HepG2 (cell line): ENCODE measurements around the gene CYP17A1. TPM values are rescaled to one million over a fixed set of nuclear protein-coding genes. Genes with fewer than 3 reads are reported as not detected.

ENCODE experiments used
- ATAC-seq: fragments of 200-7000 bp; cut with Tn5 transposase; 3 replicates; pipeline ENCODE4 v1.9.1; 2020; ENCODE audit warnings: mild to moderate bottlenecking, moderate library complexity
- BruUV-seq: library from RNA; stranded (reverse); fragments of 400-500 nt; replicated peaks from 2 replicates; lab custom pipeline; 2021; lab: Mats Ljungman, UMichigan
- CTCF ChIA-PET: fragments of 300-600 bp; formaldehyde crosslinking; extraction: SDS; loops from one replicate; lab custom pipeline; 2021; ENCODE audit warnings: low total read pairs, inconsistent platforms, low intra/inter-chr PET ratio; lab: Yijun Ruan, JAX
- POLR2A ChIA-PET: fragments of 350-600 bp; sonication (Branson Sonifier 250); formaldehyde crosslinking; loops from one replicate; lab custom pipeline; 2020; ENCODE audit warnings: antibody characterized with exemption, inconsistent platforms; lab: Yijun Ruan, JAX
- DNase-seq: peaks from one replicate; pipeline ENCODE4 v3.0.0-alpha.2; 2015; ENCODE audit warnings: low spot score
- FAIRE-seq: peaks from 3 replicates; lab custom pipeline; 2011; peaks lifted over from hg19 to GRCh38; lab: Jason Lieb, UNC
- H2AFZ ChIP-seq: one replicate; pipeline ENCODE4 v1.6.1; 2011; ENCODE audit warnings: low read length, inconsistent platforms
- H3K27ac ChIP-seq: fragments of 300-600 bp; 3 replicates; pipeline ENCODE4 v1.8.0; 2011; ENCODE audit warnings: mixed run types, mild to moderate bottlenecking, mixed read lengths, low read length, inconsistent platforms; ENCODE audit not compliant: insufficient read depth; ENCODE audit errors: extremely low read length
- H3K27me3 ChIP-seq, 2 experiments: fragments of 200-600 bp in 1 of 2; 2 replicates in 1 of 2; 3 replicates in 1 of 2; pipeline versions ENCODE4 v1.6.0 to v1.8.0; 2011; ENCODE audit warnings: low read length in 2 of 2, mild to moderate bottlenecking in 2 of 2, moderate library complexity in 2 of 2, inconsistent platforms in 1 of 2; ENCODE audit not compliant: insufficient read depth in 2 of 2, control insufficient read depth in 1 of 2
- H3K36me3 ChIP-seq, 2 experiments: fragments of 200-600 bp in 1 of 2; replicated peaks in 1 of 2; 2 replicates in 1 of 2; 3 replicates in 1 of 2; pipeline versions ENCODE4 v1.5.1 to v1.8.0; 2011; ENCODE audit warnings: low read length in 2 of 2, inconsistent platforms in 1 of 2; ENCODE audit not compliant: insufficient read depth in 2 of 2, control insufficient read depth in 1 of 2
- H3K4me1 ChIP-seq: 2 replicates; pipeline ENCODE4 v1.5.1; 2012; ENCODE audit warnings: low read length, inconsistent platforms; ENCODE audit not compliant: insufficient read depth
- H3K4me2 ChIP-seq: 2 replicates; pipeline ENCODE4 v1.6.0; 2011; ENCODE audit warnings: low read depth, low read length, inconsistent platforms
- H3K4me3 ChIP-seq, 3 experiments: fragments of 200-600 bp in 1 of 3; sonication (generic), shearing (Covaris generic) in 1 of 3; replicated peaks in 1 of 3; 2 replicates each; pipeline ENCODE4 v1.5.1; 2011 to 2016; ENCODE audit warnings: low read length in 3 of 3, inconsistent platforms in 2 of 3, low read depth in 2 of 3, mild to moderate bottlenecking in 2 of 3, control low read depth in 1 of 3, mixed read lengths in 1 of 3; ENCODE audit not compliant: insufficient read depth in 1 of 3
- H3K79me2 ChIP-seq: one replicate; pipeline ENCODE4 v1.6.1; 2011; ENCODE audit warnings: low read length, inconsistent platforms; ENCODE audit not compliant: insufficient read depth
- H3K9ac ChIP-seq: 2 replicates; pipeline ENCODE4 v1.6.0; 2011; ENCODE audit warnings: mild to moderate bottlenecking, low read depth, low read length, inconsistent platforms; ENCODE audit not compliant: insufficient read depth
- H3K9me3 ChIP-seq: 2 replicates; pipeline ENCODE4 v1.5.1; 2012; ENCODE audit warnings: mild to moderate bottlenecking, low read length
- H4K20me1 ChIP-seq: 2 replicates; pipeline ENCODE4 v1.6.0; 2011; ENCODE audit warnings: inconsistent platforms, mild to moderate bottlenecking, low read length, moderate library complexity; ENCODE audit not compliant: insufficient read depth
- ATF7 ChIP-seq, 2 experiments: fragments of 450-650 bp in 1 of 2; sonication (generic) in 1 of 2; formaldehyde crosslinking in 1 of 2; IDR thresholded peaks; 2 replicates each; pipeline versions ENCODE4 v1.4.0 to v1.6.1; 2016 to 2020; ENCODE audit warnings: antibody characterized with exemption in 1 of 2, mild to moderate bottlenecking in 1 of 2, missing genetic modification reagents in 1 of 2
- CEBPB ChIP-seq: IDR thresholded peaks from 2 replicates; pipeline ENCODE4 v1.6.1; 2011; ENCODE audit warnings: low read depth, low read length, improper control_type of control experiment, borderline replicate concordance
- HNF4G ChIP-seq, 2 experiments: sonication (generic) in 1 of 2; formaldehyde crosslinking in 1 of 2; IDR thresholded peaks; 2 replicates each; pipeline versions ENCODE4 v1.4.0 to v1.6.1; 2011 to 2020; ENCODE audit warnings: borderline replicate concordance in 2 of 2, low read depth in 2 of 2, mild to moderate bottlenecking in 2 of 2, low read length in 1 of 2, missing genetic modification reagents in 1 of 2, moderate library complexity in 1 of 2
- SMARCC2 ChIP-seq: fragments of 450-650 bp; IDR thresholded peaks from 2 replicates; pipeline ENCODE4 v1.6.1; 2017; ENCODE audit warnings: antibody characterized with exemption, mild to moderate bottlenecking
- TEAD3 ChIP-seq: optimal IDR thresholded peaks from 2 replicates; pipeline ENCODE3; 2016; ENCODE audit warnings: borderline replicate concordance
- ZBTB8A ChIP-seq: sonication (generic); formaldehyde crosslinking; IDR thresholded peaks from 2 replicates; pipeline ENCODE4 v1.4.0; 2020; ENCODE audit warnings: mild to moderate bottlenecking, low read depth, missing genetic modification reagents, borderline replicate concordance
- WGBS: methylation state at CpG from one replicate; pipeline ENCODE4 v1.1.6; 2017; ENCODE audit warnings: low lambda C conversion rate; 5-methylcytosine and 5-hydroxymethylcytosine counted together
- in situ Hi-C: cut with HindIII; loops from 2 replicates; pipeline ENCODE4 v1.10.0; 2017; ENCODE audit warnings: low pct_unique_long_range_greater_than_20kb; ENCODE audit not compliant: extremely low pct_ligation_motif_present
- intact Hi-C: fragments of 100-400 bp; cut with micrococcal nuclease; formaldehyde crosslinking; loops from one replicate; pipeline ENCODE4 v1.10.0; 2022; ENCODE audit not compliant: unreplicated experiment
- polyA plus RNA-seq, 8 experiments: library from polyadenylated mRNA; depleted of rRNA in 3 of 8; stranded (reverse) in 7 of 8; unstranded in 1 of 8; fragments of >200 nt; fragmentation: Illumina TruSeq in 4 of 8; extraction: Trizol in 4 of 8; gene quantifications; 2 replicates each; pipeline versions ENCODE4 v1.2.1 to v1.2.3, GENCODE V29; 2011 to 2016; ENCODE audit warnings: low read depth in 4 of 8, missing spikeins in 1 of 8, mixed read lengths in 1 of 8; ENCODE audit not compliant: insufficient read depth in 1 of 8
- total RNA-seq, 5 experiments: library from RNA; depleted of rRNA; stranded (reverse); fragments of >200 nt; fragmentation: Illumina TruSeq; extraction: Trizol; gene quantifications; 2 replicates each; pipeline ENCODE4 v1.2.3, GENCODE V29; 2016; ENCODE audit warnings: low read depth in 1 of 5
- TF ChIP-seq, protein P1 (sequence below): fragments of 450-650 bp; IDR thresholded peaks from 2 replicates; pipeline ENCODE4 v1.6.1; 2016
- TF ChIP-seq, protein P2 (sequence below): sonication (generic); formaldehyde crosslinking; IDR thresholded peaks from 2 replicates; pipeline ENCODE4 v1.4.0; 2020; ENCODE audit warnings: missing genetic modification reagents, borderline replicate concordance
- TF ChIP-seq, protein P3 (sequence below): sonication (generic); formaldehyde crosslinking; IDR thresholded peaks from 2 replicates; pipeline ENCODE4 v1.4.0; 2020; ENCODE audit warnings: mild to moderate bottlenecking, missing genetic modification reagents, borderline replicate concordance
- TF ChIP-seq, protein P4 (sequence below): sonication (generic); formaldehyde crosslinking; IDR thresholded peaks from 2 replicates; pipeline ENCODE4 v1.8.0; 2022; ENCODE audit warnings: missing genetic modification reagents, mild to moderate bottlenecking, borderline replicate concordance

Gene CYP17A1
- total and polyA plus RNA-seq, 2 of the 13 experiments (the other 11 are each of a cell fraction or from before 2014, with no cell fraction given), result 0.13 to 1.1 TPM

DNA sequence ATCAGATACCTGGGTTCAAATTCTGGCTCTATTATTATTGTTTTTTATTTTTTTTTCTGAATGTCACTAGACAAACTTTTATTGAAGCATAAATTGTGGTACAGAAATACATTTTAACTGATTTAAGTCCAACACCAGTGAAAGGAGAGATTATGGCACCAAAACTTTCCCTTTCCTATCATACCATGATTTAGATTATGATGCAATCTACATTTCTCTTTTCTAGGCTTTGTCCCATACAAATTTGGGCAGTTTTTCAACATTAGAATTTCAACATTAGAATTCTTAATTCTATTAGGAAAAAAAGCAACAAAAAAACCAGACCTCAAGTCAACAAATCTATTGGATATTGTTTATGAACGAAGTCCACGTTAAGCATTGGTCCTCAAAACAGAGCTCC lies 43.0 kb upstream of the CYP17A1 start:
- ChIA-PET POLR2A (no interaction called here), CTCF (no interaction called here)
- 95% methylated on average over 2 of the region's 2 CpGs for WGBS
- Histone ChIP-seq H3K9ac (no peak overlapping the region), H2AFZ (no peak overlapping the region), H3K36me3 (peaks cover 0 to 2% of the 10 kb centered on the region in 2 experiments; a peak in 2 of 5 replicates), H4K20me1 (no peaks in the 10 kb centered on the region), H3K79me2 (no peaks in the 10 kb centered on the region), H3K4me2 (no peak overlapping the region), H3K27me3 (no peaks in the 10 kb centered on the region), H3K4me1 (peaks cover 18% of the 10 kb centered on the region), H3K27ac (no peak overlapping the region), H3K9me3 (no peaks in the 10 kb centered on the region), H3K4me3 (no peak overlapping the region)
- in situ Hi-C loops, result no loop called here
- TF ChIP-seq TEAD3 (CRISPR knock-in tag) (no peak), CEBPB (peak; percentile 52; the same call in 1 of the 2 replicates), ATF7 (IDR thresholded peaks at IDR 0.05) (peak; percentile 21; the same call in 1 of the 2 replicates), ATF7 (CRISPR knock-in tag; IDR thresholded peaks at IDR 0.05) (no peak)
- intact Hi-C loops, result no loop called here
- FAIRE-seq (no peak), DNase-seq (no peak), ATAC-seq (no peak)
- no TSS peak for BruUV-seq

DNA sequence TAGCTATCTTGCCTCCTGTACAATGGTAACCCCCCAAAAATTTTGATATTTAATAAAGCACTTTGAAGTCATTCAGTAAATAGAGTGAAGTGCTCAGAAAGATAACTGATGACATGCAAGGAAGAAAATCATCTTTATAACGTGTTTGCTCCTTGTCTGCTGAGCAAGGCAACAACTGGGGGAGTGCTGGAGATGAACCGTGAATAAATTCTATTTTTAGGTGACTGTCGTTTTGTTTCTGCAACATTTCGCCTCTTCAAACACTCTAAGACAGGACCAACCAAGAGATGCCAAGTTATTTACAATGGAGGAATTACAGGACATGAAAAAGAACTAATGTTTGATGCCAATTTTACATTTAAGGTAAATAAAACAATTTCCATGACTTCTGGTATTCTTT lies 41.4 kb upstream of the CYP17A1 start:
- no peaks in the 10 kb centered on the region for H3K27me3 ChIP-seq
- no peak for FAIRE-seq
- CTCF ChIA-PET, result no interaction called here
- TF ChIP-seq, protein P1, sequence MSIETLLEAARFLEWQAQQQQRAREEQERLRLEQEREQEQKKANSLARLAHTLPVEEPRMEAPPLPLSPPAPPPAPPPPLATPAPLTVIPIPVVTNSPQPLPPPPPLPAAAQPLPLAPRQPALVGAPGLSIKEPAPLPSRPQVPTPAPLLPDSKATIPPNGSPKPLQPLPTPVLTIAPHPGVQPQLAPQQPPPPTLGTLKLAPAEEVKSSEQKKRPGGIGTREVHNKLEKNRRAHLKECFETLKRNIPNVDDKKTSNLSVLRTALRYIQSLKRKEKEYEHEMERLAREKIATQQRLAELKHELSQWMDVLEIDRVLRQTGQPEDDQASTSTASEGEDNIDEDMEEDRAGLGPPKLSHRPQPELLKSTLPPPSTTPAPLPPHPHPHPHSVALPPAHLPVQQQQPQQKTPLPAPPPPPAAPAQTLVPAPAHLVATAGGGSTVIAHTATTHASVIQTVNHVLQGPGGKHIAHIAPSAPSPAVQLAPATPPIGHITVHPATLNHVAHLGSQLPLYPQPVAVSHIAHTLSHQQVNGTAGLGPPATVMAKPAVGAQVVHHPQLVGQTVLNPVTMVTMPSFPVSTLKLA, result no peak
- TF ChIP-seq ZBTB8A (no peak), HNF4G (IDR thresholded peaks at IDR 0.05; ENCODE audit: borderline replicate concordance, low read depth, low read length) (no peak), HNF4G (CRISPR knock-in tag; IDR thresholded peaks at IDR 0.05; ENCODE audit: borderline replicate concordance, low read depth) (no peak), SMARCC2 (no peak)
- TF ChIP-seq, protein P2, sequence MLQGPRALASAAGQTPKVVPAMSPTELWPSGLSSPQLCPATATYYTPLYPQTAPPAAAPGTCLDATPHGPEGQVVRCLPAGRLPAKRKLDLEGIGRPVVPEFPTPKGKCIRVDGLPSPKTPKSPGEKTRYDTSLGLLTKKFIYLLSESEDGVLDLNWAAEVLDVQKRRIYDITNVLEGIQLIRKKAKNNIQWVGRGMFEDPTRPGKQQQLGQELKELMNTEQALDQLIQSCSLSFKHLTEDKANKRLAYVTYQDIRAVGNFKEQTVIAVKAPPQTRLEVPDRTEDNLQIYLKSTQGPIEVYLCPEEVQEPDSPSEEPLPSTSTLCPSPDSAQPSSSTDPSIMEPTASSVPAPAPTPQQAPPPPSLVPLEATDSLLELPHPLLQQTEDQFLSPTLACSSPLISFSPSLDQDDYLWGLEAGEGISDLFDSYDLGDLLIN (CRISPR knock-in tag), result no peak
- TF ChIP-seq, protein P3, sequence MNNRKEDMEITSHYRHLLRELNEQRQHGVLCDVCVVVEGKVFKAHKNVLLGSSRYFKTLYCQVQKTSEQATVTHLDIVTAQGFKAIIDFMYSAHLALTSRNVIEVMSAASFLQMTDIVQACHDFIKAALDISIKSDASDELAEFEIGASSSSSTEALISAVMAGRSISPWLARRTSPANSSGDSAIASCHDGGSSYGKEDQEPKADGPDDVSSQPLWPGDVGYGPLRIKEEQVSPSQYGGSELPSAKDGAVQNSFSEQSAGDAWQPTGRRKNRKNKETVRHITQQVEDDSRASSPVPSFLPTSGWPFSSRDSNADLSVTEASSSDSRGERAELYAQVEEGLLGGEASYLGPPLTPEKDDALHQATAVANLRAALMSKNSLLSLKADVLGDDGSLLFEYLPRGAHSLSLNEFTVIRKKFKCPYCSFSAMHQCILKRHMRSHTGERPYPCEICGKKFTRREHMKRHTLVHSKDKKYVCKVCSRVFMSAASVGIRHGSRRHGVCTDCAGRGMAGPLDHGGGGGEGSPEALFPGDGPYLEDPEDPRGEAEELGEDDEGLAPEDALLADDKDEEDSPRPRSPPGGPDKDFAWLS, result no peak
- TF ChIP-seq, protein P4, sequence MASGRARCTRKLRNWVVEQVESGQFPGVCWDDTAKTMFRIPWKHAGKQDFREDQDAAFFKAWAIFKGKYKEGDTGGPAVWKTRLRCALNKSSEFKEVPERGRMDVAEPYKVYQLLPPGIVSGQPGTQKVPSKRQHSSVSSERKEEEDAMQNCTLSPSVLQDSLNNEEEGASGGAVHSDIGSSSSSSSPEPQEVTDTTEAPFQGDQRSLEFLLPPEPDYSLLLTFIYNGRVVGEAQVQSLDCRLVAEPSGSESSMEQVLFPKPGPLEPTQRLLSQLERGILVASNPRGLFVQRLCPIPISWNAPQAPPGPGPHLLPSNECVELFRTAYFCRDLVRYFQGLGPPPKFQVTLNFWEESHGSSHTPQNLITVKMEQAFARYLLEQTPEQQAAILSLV, result no peak

More for the DNA sequence above, 41.4 kb upstream of the CYP17A1 start:
- BruUV-seq, result no TSS peak
- intact Hi-C loops (no loop called here), in situ Hi-C loops (no loop called here)
- Histone ChIP-seq H3K4me3 (no peak overlapping the region), H3K27ac (no peak overlapping the region), H3K79me2 (no peaks in the 10 kb centered on the region), H3K9me3 (no peaks in the 10 kb centered on the region), H3K36me3 (peaks cover 0 to 2% of the 10 kb centered on the region in 2 experiments; a peak in 2 of 5 replicates), H3K4me1 (peaks cover 12% of the 10 kb centered on the region), H2AFZ (no peak overlapping the region), H3K9ac (no peak overlapping the region), H4K20me1 (no peaks in the 10 kb centered on the region), H3K4me2 (no peak overlapping the region)
- DNase-seq, result no peak
- no peak for ATAC-seq
- WGBS, result 92% methylated on average over 4 of the region's 4 CpGs
- POLR2A ChIA-PET, result interaction anchor here (1.6 kb wide), 1 partner anchor 9 kb away, joined by 4 read pairs; the partner anchor contains the start of gene AS3MT
